ENCODE data around the gene SLC6A3.
"Not testable (repeated sequence)": the region's sequence is repeated elsewhere in the genome, so short reads cannot be mapped to it uniquely, and the experiment has no call there.

Gene SLC6A3

DNA sequence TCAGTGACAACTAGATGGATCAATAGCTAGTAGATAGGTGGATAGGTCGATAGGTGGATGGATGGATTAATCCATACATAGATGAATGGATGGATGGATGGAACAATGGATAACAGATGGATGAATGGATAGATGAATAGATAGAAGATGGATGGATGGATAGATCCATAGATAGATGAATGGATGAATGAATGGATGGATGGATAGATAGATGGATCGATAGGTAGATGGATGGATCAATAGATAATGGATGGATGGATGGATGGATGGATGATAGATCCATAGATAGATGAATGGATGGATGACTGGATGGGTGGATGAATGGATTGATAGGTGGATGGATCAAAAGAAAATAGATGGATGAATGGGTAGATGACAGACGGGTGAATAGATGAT is 5.1 kb downstream of the SLC6A3 start:
- DNase-seq (ENCODE audit: low read depth): no peak

DNA sequence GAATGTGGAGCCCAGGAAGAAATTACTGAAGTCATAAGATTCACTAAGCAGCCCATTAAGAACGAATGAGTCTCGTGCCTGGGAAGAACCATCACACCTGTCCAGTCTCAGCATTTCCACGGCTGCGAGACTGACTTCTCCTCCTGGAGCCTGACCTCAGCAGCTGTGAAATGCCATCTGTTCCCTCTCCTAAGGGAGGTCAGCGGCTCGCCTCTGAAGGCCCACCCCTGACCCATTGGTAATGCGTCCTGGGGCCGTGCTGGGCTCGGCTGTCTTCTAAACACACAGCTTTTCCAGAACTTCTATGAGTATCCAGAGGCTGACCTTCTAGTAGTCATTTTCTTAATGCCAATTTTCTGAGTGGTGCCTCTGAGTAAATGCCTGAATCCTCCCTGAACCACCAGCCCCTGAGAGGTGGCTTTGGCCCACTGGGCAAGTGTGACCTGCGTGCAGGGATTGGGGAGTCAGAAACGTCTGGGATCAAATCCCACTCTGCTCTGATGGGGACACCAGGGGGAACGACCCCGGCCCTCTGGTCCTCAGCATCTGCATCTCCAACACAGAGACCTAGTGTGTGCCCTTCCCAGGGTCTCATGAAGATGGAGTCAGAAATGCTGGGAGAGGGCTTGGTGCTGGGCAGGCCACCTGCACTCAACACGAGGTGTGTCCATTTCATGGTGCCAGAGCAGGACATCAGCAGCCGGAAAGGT is 5.7 kb downstream of the SLC6A3 start:
- no peak for DNase-seq (ENCODE audit: low read depth)

DNA sequence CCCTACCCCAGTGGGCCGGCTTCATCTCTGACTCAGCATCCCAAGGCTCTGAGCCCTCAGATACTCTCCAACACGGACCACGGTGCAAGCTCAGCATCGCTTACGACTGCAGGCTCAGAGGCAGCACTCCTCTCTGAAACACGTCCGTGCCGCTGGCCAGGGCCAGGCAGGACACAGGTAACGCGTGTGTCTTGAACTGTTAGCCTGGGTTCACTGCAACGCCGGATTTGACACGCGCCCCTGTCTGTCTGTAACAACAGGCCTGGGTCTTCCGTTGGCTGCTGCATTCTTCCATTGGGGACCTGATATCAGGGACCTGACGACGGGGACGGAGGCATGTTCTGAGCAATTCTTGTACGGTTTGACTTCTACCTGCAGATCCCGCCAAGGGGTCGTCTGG is 6.4 kb downstream of the SLC6A3 start:
- no peak for DNase-seq (ENCODE audit: low read depth)

DNA sequence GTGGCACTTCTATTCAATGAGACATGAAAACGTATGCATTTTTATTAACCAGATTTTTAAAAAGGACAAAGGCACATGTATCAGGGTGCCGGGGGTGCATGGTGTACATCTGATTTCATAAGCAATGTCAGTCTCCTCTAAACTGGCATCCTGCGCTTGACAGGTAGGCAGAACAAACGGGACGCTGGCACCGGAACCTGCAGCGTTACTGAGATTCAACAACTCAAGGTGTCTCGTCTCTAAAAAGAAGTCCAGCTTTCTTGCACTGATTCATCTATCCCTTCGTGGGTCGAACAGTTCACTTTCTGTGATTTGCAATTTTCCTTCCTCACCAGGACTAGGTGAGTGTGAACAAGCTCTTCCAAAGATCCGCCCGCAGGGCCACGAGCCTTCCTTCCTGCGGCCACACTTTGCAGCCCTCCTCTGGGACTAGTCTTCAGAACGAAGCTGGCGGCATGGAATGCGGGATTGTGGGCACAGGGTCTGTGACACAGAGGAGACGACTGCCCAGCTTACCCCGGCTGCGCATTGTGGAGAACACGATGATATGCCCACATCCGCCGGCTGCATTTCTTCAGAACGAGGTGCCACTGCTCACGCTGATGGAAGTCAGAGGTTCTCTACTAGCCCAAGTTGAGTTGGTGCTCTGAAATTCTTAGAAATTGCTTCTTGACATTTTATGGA is 7.2 kb downstream of the SLC6A3 start:
- no peak for DNase-seq (ENCODE audit: low read depth)

DNA sequence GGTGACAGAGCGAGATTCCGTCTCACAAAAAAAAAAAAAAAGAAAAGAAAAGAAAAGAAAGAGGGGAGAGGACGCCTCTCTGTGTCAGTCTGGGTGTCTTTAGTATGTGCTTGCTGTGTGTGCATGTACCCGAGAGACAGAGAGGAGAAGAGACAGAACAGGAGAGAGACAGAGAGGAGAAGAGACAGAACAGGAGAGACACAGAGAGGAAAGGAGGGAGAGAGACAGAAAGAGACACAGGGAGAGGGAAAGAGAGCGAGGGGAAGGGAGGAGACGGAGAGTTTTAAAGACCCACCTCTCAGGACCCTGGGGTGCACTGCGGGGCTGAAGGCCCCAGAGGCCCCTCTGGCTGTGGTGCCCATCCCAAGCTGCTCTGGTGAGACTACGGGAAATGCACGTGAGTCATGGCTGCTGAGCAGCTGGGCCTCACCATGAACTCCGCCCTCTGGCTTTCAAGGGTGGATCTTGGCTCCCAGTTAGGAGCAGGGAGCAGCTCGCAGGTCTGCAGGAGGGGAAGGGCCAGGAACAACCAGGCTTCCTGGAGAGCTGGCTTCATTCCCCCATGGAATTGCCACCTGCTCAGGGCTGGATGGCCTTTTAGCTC is 7.9 kb downstream of the SLC6A3 start:
- DNase-seq (ENCODE audit: low read depth): no peak

DNA sequence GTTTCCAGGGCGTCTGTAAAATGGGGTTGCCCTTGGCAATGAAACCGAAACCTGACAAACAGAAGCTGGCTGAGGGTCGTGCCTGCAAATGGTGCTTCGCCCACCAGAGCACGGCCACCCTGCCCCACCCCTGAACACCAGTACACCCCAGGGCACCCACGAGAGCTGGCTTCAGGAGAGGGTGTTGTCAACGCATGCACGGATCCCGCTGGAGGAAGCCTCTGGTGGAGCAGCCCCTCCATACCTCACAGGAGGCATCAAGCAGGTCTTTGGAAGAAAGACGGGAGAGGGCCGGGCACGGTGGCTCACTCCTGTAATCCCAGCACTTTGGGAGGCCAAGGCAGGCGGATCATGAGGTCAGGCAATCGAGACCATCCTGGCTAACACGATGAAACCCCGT is 8.6 kb downstream of the SLC6A3 start:
- DNase-seq (ENCODE audit: low read depth): no peak

DNA sequence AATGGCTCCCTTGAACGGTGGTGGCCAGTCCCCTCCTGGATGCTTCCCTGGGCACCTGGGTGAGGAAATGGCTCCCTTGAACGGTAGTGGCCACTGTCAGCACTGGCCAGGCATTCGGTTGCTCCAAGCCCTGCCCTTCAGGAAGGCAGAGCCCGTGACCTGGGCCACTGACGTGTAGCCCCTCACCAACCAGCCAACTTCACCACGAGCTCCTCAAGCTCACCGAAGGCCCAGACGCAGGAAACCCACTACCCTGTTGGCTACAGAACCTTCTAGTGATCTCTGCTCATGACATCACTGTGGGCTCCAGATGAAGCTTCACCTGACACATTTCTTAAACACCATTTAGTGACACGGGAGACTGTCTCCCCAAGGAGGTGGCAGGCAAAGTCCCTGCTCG is 9.2 kb downstream of the SLC6A3 start:
- DNase-seq (ENCODE audit: low read depth): no peak

DNA sequence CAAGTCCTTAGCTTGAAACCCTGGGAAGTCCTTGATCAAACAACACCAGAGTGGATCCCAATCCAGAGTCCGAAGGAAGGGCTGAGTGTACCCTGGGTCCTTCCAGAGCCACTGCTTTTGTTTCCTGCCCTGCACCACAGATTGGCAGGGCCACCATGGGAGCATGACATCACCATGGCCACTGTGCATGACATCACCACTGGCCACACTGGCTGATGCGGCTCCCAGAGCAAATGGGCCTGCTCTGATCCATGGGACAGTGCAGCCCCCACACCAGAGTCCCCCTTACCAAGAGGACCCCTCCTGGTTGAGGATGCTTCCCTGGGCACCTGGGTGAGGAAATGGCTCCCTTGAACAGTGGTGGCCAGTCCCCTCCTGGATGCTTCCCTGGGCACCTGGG is 9.9 kb downstream of the SLC6A3 start:
- no peak for DNase-seq (ENCODE audit: low read depth)

DNA sequence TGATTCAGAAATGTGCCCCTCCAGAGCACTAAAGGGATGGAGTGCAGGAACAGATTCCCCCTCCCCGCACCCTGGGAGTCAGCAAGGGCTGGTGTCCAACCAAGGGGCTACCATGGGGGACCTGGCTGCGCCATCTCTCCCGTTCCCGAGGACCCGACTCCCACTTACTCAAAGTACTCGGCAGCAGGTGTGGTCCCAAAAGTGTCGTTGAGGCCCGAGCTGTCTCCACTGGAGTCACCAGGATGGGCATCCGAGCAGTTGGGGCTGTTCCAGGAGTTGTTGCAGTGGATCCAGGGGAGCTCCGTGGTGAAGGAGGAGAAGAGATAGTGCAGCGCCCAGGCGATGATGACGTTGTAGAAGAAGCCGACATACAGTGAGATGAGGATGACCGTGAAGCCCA is 12.9 kb downstream of the SLC6A3 start:
- DNase-seq (ENCODE audit: low read depth): no peak

DNA sequence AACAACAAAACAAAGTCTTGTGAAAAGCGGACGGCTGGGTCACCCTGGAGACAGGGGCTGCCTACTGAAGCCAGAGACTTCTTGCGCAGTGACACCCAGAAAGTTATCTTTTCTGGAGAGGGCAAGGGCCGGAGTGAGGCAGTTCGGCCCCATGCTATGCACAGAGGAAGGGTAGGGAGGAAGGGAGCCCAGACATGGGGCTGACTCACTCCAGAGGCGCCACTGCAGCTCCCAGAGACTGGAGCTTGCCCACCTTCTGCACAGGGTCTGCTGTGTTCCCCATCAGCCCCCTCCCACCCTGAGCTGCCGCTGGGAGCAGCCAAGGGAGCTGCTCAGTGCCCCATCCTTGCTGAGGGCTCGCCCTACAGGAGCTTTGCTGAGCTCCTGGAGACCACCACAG is 13.3 kb downstream of the SLC6A3 start:
- DNase-seq (ENCODE audit: low read depth): no peak

DNA sequence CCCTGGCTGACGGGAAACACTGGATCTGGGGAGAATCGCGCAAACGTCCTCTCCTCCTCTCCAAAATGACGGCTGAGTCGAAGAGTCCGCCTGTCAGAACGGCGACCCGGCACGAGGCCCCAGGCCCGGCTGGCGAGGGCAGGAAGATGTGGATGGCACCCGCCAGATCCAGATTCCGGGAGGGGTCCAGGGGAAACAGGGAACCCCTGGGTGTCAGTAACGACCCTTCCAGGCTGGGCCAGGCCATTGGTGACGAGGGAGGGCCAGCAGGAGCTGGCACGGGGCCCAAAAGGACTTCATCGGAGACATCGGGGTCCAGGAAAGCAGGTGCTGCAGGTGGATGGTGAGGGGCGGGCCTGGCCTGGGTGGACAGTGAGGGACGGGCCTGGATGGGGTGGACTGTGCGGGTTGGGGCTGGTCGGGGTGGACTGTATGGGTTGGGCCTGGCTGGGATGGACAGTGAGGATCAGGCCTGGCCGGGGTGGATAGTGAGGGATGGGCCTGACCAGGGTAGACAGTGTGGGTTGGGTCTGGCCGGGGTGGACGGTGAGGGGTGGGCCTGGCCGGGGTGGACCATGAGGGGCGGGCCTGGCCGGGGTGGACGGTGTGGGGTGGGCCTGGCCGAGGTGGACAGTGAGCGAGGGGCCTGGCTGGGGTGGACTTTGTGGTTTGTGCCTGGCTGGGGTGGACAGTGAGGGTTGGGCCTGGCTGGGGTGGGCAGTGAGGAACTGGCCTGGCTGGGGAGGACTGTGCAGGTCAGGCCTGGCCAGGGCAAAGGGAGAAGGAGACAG is 14.0 kb downstream of the SLC6A3 start:
- no peak for DNase-seq (ENCODE audit: low read depth)

DNA sequence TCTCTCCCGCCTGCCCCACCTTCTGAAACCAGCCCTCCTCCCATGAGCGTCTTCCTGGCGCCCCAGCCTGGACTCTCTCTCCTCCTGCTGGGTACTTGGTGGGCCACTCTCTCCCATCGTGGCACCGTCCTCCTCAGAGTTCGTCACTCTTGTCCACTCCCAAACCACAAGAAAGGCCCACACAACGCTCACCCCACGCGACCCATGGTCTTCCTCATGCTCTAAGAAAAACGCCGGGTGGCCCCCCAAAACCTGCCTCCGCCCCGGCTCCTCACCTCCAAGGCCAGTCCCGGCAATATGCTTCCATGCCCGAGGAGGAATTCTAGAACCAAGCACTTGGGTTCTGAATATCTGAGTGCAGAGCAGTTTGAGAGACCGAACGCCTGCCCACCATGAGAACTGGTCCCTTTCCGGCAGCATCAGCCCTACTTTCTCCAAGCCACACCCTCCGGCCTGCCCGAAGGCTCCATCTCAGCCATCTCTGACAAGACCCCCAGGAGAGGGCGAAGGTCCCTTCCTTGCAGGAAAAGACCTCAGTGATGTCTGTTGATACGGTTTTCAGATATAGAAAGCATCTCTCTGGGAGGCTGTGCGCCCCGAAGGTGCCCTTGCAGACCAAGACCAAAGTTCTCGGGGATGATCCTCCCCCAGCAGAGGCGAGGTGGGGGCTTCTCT is 15.0 kb downstream of the SLC6A3 start:
- DNase-seq (ENCODE audit: low read depth): no peak

DNA sequence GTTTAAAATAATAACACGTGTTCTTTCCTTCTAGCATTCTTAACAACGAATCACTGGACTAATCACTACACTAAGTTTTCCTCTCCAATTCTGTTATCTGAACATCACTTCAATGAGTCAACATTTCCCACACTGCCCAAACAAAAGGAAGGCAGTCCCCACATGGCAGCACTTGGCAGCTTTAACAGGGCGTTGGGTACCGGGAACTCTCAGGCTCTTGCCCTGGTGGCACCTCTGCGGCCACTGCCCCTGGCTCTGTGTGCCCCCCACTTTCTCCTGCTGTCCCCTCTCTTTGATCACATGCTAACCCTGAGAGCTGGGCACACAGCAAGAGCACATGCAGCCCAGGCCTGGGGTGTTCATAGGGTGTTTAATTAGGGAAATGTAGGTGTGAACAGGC is 15.7 kb downstream of the SLC6A3 start:
- no peak for DNase-seq (ENCODE audit: low read depth)

DNA sequence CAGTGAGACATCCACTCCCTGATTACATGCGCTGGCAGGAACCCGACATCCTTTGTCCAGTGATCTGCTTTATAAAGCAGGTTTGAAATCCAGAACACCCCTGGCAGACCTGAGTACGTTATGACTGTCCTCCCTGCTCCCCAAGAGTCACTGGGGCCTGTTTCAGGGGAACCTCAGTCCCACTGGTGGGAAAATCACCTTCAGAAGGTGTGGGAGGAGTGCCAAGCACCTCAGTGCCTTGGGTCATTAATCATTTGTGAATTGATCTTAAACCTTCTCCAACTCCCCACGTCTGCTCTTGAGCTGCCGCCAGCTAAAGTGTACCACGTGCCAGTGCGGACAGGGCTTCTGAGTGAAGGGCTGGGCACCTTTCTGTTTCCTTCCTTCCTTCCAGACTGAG is 16.2 kb downstream of the SLC6A3 start:
- DNase-seq (ENCODE audit: low read depth): no peak

DNA sequence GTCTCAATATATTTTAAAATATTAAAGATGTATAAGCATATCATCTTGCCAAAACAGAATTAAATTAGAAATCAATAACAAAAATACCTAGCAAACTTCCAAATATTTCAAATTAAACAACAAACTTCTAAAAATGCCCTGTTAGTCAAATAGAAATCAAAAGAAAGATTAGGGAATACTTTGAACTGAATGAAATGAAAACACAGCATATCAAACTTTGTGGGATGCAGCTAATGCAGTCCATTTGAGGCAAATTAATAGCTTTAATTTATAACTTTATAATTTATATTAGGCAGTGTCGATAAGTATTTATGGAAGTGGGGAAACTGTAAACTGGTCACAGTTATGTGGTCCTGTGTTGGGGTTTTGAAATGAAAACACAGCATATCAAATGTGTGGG is 17.1 kb downstream of the SLC6A3 start:
- DNase-seq (ENCODE audit: low read depth): no peak

DNA sequence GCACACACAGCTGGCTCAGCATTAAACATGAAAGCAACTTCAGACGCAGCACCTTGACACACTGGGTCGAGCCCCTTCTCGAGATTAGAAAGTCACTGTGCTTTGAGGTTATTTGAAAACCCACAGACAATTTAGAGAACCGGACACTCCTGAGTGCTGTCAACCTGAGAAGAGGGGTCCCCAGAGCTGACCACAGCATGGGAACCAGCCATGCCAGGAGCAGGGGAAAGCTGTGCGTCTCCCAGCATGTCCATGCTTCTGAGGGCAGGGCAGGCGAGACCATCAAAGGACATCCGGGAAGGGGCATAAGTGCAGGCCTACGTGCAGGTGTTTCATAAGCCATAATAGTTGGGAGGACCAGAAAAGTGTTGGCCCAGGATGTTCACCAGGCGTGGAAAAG is 20.5 kb downstream of the SLC6A3 start:
- no peak for DNase-seq (ENCODE audit: low read depth)

DNA sequence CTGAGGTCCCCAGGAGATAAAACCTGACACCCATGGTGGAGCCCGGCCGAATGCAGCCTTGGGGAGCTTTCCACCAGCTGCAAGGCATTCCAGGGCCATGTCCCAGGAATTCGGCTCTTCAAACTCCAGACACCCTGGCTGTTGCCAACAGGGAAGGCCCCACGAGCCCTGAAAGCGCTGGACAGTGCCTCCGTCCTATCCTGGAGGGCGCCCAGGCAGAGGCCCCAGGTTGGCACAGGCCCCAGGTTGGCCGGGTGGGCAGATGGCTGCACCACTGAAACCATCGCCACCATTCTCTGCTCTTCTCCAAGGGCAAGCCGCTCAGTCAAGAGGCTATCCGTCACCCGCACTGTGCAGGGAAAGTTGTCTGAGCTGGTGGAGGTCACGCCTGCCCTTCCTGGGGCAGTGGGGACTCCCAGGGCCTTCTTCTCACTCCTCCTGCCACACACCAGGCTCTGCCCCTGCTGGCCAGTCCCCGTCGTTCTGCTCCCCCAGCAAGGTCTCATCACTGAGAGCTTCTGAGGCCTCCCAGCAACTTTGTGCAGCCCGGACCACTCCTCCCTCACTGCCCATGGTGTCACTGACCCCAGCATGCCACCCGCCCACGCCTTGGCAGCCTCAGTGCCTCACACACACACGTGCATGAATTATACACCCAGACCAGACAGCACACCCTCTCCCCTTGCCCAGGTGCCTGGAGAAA is 21.2 kb downstream of the SLC6A3 start:
- no peak for DNase-seq (ENCODE audit: low read depth)

DNA sequence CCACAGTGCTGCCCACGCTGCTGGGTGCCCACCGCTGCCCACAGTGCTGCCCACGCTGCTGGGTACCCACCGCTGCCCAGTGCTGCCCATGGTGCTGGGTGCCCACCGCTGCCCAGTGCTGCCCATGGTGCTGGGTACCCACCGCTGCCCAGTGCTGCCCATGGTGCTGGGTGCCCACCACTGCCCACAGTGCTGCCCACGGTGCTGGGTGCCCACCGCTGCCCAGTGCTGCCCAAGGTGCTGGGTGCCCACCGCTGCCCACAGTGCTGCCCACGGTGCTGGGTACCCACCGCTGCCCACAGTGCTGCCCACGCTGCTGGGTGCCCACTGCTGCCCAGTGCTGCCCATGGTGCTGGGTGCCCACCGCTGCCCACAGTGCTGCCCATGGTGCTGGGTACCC is 22.7 kb downstream of the SLC6A3 start:
- DNase-seq (ENCODE audit: low read depth): not testable (repeated sequence)

DNA sequence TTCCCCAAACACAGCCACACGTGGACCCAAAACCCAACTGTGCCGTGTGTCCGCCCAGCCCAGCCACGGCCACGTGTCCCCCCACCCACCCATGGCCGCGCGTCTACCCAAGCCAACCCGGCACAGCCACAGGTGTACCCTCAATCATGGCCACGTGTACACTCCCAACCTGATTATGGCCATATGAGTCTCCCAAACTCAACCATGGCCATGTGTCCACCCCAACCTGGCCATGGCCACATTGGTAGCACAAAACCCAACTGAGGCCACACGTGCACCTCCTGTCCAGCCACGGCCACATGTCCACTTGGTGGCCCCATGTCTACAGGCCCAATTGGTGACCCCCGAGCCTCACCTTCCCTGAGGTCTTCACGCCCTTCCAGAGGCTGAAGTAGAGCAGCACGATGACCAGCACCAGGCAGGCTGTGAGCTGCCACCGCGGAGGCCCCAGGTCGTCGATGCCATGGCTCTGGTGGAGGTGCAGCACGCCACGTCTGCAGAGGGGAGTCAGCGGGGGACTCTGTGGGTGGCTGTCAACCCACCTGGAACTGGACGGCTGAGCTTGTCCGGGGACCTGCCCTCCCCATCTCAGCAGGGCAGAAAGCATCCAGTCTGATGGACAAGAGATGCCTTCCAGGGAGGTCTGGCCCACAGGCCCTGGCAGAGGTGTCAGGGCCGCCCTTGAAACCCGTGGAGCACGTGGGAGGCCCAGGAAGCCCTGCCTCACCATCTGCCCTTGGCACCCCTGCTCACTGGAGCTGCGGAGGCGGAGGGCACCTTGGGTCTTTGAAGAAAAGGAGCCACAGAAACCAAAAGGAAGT is 23.5 kb downstream of the SLC6A3 start:
- DNase-seq (ENCODE audit: low read depth): no peak

Data from stimulated activated CD8-positive, alpha-beta memory T cell treated with anti-CD3 and anti-CD28 coated beads, Interleukin-15, amount 100 ng/mL, for 1 hour (primary cell).